ENCODE measurements around the gene DNAJB1.
"Not testable (repeated sequence)": the region's sequence is repeated elsewhere in the genome, so short reads cannot be mapped to it uniquely, and the experiment has no call there.

DNAJB1 gene

DNA sequence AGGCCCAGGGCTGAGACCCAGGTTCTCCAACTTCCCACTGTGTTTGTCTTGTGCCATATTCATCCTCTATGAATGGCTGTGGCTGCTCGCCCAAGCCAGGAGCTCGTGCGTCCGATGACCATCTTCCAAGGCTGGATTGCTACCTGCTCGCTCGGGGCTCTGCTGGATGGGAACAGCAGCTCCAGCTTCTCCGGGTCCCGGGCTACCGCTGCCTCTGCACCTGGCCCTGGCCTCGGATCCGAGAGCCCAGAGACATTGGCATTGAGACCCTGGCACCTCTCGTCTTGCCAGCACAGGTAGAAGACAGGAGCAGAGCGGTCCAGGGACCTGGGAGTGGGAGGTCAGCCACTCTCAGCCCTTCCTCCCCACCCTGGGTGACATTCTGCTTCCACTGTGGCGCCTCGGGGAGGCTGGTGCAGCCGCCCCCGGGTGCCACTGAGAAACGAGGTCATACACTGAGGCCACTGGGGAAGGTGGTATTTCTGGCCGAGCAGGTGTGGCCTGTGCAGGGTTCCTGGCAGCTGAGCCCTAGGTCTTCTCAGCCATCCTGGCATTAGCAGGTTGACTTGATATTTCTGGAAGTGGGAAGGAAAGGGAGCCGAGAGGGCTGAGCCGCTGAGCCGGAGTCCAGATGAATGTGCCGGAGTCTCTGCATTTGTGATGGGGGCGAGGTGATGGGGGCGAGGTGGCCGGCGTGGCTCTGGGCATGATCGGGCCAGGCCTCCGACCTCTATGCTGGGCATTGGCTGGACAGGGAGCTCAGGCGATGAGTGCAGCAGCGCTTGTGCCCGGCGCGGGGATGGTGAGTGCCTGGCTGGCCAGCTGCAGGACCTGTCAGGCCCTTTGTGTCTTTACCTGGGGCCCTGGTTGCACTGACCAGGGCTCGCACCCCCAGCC lies 35.1 kb upstream of the DNAJB1 start:
- DNase-seq: no peak

DNA sequence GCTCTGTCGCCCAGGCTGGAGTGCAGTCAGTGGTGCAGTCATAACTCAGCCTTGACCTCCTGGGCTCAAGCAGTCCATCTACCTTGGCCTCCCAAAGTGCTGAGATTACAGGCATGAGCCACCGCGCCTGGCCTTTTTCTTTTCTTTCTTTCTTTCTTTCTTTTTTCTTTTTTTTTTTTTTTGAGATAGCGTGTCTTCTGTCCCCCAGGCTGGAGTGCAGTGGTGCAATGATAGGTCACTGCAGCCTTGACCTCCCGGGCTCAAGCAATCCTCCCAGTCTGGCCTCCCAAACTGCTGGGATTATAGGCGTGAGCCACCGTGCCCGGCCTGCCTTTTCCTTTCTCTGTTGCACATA lies 33.8 kb upstream of the DNAJB1 start:
- not testable (repeated sequence) for DNase-seq

GRCh38 chr19:14551134-14552005 lies 33.2 kb upstream of the DNAJB1 start:
- peak; percentile 33 for DNase-seq

GRCh38 chr19:14550201-14550754 lies 32.1 kb upstream of the DNAJB1 start:
- no peak for DNase-seq

- no peak for DNase-seq
Measured at GRCh38 chr19:14545716-14546082, 27.5 kb upstream of the DNAJB1 start.

DNA sequence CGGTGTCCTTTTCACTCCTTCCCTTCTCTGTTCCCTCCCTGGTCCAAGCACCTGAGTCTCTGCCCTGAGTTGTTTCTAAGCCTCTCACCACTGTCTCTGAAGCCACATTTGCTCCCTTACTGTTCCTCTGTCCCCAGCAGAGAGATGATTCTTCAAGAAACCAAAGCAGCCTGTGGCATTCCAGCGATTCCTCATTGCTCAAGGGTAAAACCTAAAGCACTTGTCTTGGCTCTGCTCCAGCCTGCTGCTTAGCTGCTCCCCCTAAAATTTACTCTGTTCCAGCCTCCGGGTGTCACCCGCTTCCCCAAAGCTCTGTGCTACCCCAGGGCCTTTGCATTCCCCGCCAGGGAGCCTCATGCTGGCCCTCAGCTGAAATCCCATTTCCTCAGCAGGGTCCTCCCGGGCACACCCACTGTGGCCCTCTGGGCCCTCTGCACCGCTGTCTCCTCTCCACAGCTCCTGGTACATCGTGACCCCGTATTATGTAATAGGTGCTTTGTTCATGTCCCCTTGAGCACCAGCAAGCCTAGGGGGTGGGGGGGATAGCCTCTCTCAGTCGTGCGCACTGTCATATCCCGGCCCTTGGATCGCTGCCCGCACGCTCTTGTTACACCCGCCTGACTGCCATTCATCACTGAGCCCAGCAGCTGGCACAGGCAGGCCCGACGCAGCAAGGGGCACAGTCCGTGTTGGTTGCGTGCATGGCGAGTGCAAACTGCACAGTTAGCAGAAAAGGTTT lies 26.9 kb upstream of the DNAJB1 start:
- DNase-seq: no peak

GRCh38 chr19:14544047-14544446 lies 25.9 kb upstream of the DNAJB1 start:
- DNase-seq: no peak

DNA sequence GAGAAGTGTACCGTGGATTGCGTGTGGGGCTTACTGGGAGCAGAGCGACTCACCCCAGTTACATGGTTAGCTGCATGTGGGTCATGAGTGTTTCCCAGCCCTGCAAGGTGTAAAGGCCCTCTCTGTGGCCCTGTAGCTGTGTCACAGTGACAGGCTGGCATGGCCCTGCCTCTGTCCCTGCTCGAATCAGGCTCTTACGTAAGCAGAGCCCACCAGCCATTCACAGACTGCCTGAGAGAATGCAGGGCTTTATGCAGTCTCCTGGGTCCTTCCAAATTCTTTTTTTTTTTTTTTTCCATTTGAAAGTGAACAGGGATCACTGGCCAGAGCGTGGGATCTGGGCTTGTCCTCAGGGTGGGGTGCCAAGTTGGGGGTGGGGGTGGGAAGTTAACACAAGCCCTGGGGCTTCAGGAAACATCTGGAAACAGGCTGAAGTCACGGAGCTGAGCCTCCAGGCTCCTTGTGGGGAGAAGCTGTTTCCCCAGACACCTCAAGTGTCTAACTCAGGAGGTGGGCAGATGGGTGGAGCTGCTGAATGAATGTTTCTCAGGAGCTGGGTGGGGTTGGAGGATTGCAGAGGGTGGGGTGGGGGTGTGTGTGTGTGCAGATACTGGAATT lies 24.6 kb upstream of the DNAJB1 start:
- peak; percentile 34 for DNase-seq

GRCh38 chr19:14541979-14542378 lies 23.8 kb upstream of the DNAJB1 start:
- not testable (repeated sequence) for DNase-seq

DNA sequence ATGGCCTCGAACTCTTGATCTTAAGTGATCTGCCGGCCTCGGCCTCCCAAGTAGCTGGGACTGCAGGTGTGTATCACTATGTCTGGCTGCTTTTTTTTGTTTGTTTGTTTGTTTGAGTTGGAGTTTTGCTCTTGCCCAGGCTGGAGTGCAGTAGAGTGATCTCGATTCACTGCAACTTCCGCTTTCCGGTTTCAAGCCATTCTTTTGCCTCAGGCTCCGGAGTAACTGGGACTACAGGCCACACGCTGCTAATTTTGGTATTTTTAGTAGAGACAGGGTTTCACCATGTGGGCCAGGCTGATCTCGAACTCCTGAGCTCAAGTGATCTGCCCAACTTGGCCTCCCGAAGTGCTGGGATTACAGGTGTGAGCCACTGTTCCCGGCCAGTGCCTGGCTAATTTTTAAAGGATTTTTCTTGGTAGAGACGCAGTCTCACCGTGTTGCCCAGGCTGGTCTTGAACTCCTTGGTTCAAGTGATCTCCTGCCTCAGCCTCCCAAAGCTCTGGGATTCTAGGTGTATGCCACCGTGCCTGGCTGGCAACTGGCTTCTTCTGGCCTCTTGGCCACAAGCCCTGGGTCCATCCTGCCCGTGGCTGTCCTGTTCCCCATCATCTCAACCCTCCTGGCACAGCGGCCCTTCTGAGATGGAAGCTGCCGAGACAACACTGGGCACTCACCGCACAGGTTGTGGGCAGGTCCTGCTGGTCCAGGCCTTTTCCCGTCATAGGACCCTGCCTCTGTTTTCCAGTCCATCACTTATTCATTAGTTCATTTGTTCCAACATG lies 22.7 kb upstream of the DNAJB1 start:
- no peak for DNase-seq

GRCh38 chr19:14536926-14537692 lies 18.9 kb upstream of the DNAJB1 start:
- peak; percentile 33 for DNase-seq

- DNase-seq: no peak
Measured at GRCh38 chr19:14533450-14533849, 15.3 kb upstream of the DNAJB1 start.

DNA sequence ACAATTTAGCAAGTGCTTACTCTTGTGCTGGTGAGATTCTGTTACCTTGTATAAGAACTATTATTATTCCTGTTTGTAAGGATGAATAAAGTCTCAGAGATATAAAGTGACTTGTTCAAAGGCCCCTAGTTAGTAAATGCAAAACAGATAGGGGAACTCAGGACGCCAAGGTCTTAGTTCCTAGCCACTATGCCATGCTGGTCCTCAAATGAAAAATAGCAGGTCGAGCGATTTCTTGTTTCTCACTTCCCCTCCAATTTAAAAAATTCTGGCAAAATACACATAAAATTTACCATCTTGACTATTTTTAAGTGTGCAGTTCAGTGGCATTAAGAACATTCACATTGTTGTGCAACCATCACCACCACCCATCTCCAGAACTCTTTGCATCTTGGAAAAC lies 12.3 kb upstream of the DNAJB1 start:
- no peak for DNase-seq

DNA sequence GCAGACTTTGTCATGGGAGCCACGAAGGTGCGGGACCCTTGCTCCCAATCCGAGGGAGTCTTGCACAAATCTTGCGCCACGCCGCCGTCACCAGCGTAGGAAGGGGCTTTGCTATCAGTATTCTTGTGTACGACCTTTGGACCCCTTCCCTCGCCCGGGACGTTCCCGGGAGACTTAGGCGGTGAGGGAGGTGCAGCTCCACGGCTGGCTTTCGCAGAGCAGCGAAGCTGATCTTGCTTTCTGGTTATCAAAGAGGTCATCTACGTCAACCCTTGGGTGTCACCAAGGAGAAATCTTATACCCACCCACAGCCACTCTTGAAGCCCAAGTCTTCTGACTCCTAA lies 11.8 kb upstream of the DNAJB1 start:
- DNase-seq: peak; percentile 30

GRCh38 chr19:14529254-14530004 lies 11.2 kb upstream of the DNAJB1 start, which contains the start of gene TECR:
Gene TECR (plus strand): TSS chr19:14529594. CDS start chr19:14529697, 103 bp downstream.
- DNase-seq: peak; percentile 100

GRCh38 chr19:14528419-14529253 lies 10.4 kb upstream of the DNAJB1 start:
- DNase-seq: no peak

DNA sequence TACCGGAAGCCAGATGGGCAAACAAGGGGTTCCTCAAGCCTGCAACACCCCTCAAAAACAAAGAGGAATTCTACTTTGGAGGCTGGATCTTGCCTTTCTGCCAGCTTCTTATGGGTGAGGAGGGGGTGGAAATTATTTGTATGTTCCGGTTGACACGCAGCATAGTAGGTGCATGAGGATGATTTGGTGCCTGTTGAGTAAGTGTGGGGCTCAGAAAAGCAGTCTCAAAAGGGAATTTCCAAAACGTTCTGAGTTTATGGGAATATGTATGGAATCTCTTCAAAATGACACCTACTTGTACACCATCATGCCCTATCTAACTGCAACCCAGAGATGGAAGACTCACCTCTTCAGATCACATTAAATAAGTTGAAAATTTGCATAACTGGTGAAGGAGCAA lies 8.2 kb upstream of the DNAJB1 start:
- no peak for DNase-seq

GRCh38 chr19:14525729-14526128 lies 7.5 kb upstream of the DNAJB1 start:
- no peak for DNase-seq

GRCh38 chr19:14520543-14520942 lies 2.3 kb upstream of the DNAJB1 start:
- DNase-seq: no peak

Data from EL (cell line).